Activated T-helper 1 cell treated with anti-CD3 and anti-CD28 coated beads, Interleukin-12 subunit alpha, Interleukin-12 subunit beta, Interleukin-2, Interleukin-4 antibody, amounts not matched to agents 30 ng/mL and 10 ng/mL and 1 ng/mL, durations not matched to agents 14 hours and 24 hours and 36 hours (primary cell): ENCODE measurements around the gene CACNA2D1. TPM values are rescaled to one million over a fixed set of nuclear protein-coding genes. Genes with fewer than 3 reads are reported as not detected.

Experiments
- DNase-seq: peaks from one replicate; pipeline ENCODE4 v3.0.0; 2021; ENCODE audit warnings: low spot score
- H3K27ac Mint-ChIP-seq: one replicate; pipeline ENCODE4 v1.8.0; 2021; ENCODE audit warnings: mild to moderate bottlenecking, mixed read lengths
- H3K27me3 Mint-ChIP-seq: one replicate; pipeline ENCODE4 v1.8.0; 2022; ENCODE audit warnings: mild to moderate bottlenecking, moderate library complexity, mixed read lengths; ENCODE audit not compliant: insufficient read depth
- H3K36me3 Mint-ChIP-seq: one replicate; pipeline ENCODE4 v1.8.0; 2021; ENCODE audit warnings: low read depth, mixed read lengths
- H3K4me1 Mint-ChIP-seq: one replicate; pipeline ENCODE4 v1.8.0; 2021; ENCODE audit warnings: low read depth, mixed read lengths
- H3K4me3 Mint-ChIP-seq: one replicate; pipeline ENCODE4 v1.8.0; 2021; ENCODE audit warnings: mild to moderate bottlenecking, moderate library complexity, mixed read lengths
- H3K9me3 Mint-ChIP-seq: one replicate; pipeline ENCODE4 v1.8.0; 2021; ENCODE audit warnings: mixed read lengths
- intact Hi-C: fragments of 100-400 bp; cut with micrococcal nuclease; formaldehyde crosslinking; loops from one replicate; pipeline ENCODE4 v1.15.1; 2024
- total RNA-seq: library from RNA; stranded (reverse); gene quantifications from 2 replicates; pipeline ENCODE4 v1.2.3, GENCODE V29; 2022

Gene CACNA2D1
- total RNA-seq, 1 donor from 2014 or later = not detected

DNA sequence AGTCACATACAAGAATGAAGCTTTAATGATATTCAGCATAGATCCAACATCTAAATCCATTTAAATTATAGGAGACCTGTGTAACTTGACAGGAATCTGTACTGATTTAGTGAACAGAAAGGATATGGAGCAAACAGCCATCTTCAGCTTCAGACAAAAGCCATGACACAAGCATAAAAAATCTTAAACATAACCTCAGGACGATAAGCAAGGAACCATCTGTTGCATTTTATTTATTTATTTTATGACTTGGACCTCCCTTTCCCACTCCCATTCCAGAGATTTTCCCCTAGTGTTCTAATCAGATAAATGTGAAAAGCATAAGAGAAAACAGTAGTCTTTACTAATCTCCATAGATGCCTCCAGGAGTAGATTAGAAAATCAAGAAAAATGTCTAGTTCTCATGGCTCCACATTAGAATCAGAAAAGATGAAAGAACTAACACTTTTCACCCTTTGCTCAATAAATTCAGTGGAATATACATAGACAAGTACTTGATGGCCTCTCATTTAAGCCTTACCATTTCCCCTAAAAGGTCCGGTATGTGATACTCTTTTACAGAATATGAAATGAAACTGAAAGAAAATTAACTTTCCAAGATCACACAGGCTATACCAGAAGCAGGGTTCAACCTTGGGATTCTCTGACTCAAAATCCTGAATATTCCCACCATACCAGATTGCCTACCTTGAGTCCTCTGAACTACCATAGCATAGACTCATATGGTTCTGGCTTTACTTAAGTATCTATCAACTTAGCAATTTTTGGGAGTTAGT lies 15.2 kb downstream of the CACNA2D1 start:
- H3K27me3 Mint-ChIP-seq = no peaks in the 10 kb centered on the region
- H3K36me3 Mint-ChIP-seq = no peaks in the 10 kb centered on the region
- no peaks in the 10 kb centered on the region for H3K9me3 Mint-ChIP-seq
- H3K4me3 Mint-ChIP-seq = no peak overlapping the region
- no peak for DNase-seq
- intact Hi-C loops = no loop called here
- no peak overlapping the region for H3K27ac Mint-ChIP-seq
- no peaks in the 10 kb centered on the region for H3K4me1 Mint-ChIP-seq

GRCh38 chr7:82423446-82423845 lies 20.1 kb downstream of the CACNA2D1 start:
- H3K4me1 Mint-ChIP-seq = no peaks in the 10 kb centered on the region
- H3K36me3 Mint-ChIP-seq = no peaks in the 10 kb centered on the region
- intact Hi-C loops = no loop called here
- no peak overlapping the region for H3K27ac Mint-ChIP-seq
- no peaks in the 10 kb centered on the region for H3K9me3 Mint-ChIP-seq
- DNase-seq = no peak
- no peaks in the 10 kb centered on the region for H3K27me3 Mint-ChIP-seq
- no peak overlapping the region for H3K4me3 Mint-ChIP-seq

GRCh38 chr7:82419200-82419599 lies 24.4 kb downstream of the CACNA2D1 start:
- H3K4me3 Mint-ChIP-seq = no peak overlapping the region
- intact Hi-C loops = no loop called here
- no peak for DNase-seq
- H3K36me3 Mint-ChIP-seq = no peaks in the 10 kb centered on the region
- H3K27ac Mint-ChIP-seq = no peak overlapping the region
- no peaks in the 10 kb centered on the region for H3K4me1 Mint-ChIP-seq
- no peaks in the 10 kb centered on the region for H3K27me3 Mint-ChIP-seq
- no peaks in the 10 kb centered on the region for H3K9me3 Mint-ChIP-seq

- no peaks in the 10 kb centered on the region for H3K36me3 Mint-ChIP-seq
- intact Hi-C loops = no loop called here
- no peak overlapping the region for H3K27ac Mint-ChIP-seq
- no peaks in the 10 kb centered on the region for H3K9me3 Mint-ChIP-seq
- H3K4me1 Mint-ChIP-seq = no peaks in the 10 kb centered on the region
- no peak for DNase-seq
- no peak overlapping the region for H3K4me3 Mint-ChIP-seq
- H3K27me3 Mint-ChIP-seq = no peaks in the 10 kb centered on the region
Measured at GRCh38 chr7:82417898-82418297, 25.7 kb downstream of the CACNA2D1 start.

- Mint-ChIP-seq H3K4me3 (no peak overlapping the region), H3K27ac (no peak overlapping the region), H3K4me1 (no peaks in the 10 kb centered on the region), H3K9me3 (no peaks in the 10 kb centered on the region), H3K36me3 (no peaks in the 10 kb centered on the region), H3K27me3 (no peaks in the 10 kb centered on the region)
- no peak for DNase-seq
- intact Hi-C loops = no loop called here
Measured at GRCh38 chr7:82416402-82416801, 27.2 kb downstream of the CACNA2D1 start.

DNA sequence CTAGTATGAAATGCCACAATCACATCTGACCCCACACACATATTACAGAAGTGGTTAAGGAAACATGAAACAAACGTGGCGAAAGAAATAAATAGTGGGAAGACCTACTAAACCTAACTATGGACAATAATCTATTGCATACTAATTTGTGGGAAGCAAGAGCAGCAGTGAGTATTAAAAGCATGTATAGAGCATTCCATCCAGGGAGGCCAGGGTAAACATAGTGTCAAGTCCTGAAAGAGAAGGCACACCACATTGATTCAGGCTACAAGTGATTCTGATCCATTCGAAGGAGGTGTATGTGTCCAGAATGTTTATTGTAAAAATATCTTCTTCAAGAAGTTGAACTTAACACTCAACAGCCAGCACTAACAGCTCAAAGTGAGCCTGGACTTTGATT lies 29.2 kb downstream of the CACNA2D1 start:
- no peaks in the 10 kb centered on the region for H3K4me1 Mint-ChIP-seq
- no peak overlapping the region for H3K4me3 Mint-ChIP-seq
- H3K27ac Mint-ChIP-seq = no peak overlapping the region
- DNase-seq = no peak
- H3K36me3 Mint-ChIP-seq = no peaks in the 10 kb centered on the region
- intact Hi-C loops = no loop called here
- no peaks in the 10 kb centered on the region for H3K9me3 Mint-ChIP-seq
- H3K27me3 Mint-ChIP-seq = no peaks in the 10 kb centered on the region

DNA sequence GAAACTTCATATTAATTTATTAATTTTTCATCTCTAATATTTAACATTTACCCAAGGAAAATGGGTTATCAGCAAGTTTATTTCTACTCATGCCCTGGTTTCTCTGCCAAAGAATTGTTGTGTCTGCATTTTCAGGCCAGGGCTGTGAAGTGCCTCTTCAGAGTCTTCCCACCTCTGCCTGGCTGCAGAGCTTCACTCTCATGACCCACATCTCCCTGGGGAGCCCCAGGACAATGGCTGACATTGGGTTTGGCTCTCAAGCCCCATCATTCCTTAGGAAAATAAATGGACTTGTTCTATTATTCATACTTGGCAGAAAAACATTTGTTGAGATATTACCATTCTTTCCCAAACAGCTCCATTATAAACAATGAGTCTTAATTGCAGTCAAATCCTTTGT lies 30.3 kb downstream of the CACNA2D1 start:
- H3K36me3 Mint-ChIP-seq = no peaks in the 10 kb centered on the region
- no peak for DNase-seq
- no peaks in the 10 kb centered on the region for H3K9me3 Mint-ChIP-seq
- no peaks in the 10 kb centered on the region for H3K27me3 Mint-ChIP-seq
- H3K4me1 Mint-ChIP-seq = no peaks in the 10 kb centered on the region
- H3K4me3 Mint-ChIP-seq = no peak overlapping the region
- intact Hi-C loops = no loop called here
- H3K27ac Mint-ChIP-seq = no peak overlapping the region

DNA sequence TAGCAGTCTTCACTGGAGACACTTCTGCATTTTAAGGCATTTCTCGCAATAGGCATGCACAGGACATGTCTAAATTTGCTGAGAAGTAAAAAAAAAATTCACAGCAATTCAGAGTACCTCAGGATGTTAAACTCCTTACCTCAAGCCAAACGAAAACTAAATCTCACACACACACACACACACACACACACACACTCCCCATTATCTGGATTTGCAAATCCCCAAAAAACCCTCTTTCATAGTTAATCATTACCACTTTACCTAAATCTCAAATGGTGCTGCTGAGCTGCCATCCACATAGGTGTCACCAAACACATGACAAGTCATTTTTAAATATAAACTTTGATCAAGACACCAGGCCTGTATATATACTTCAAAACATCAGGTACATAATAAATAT lies 31.8 kb downstream of the CACNA2D1 start:
- intact Hi-C loops = no loop called here
- Mint-ChIP-seq H3K4me1 (no peaks in the 10 kb centered on the region), H3K4me3 (no peak overlapping the region), H3K36me3 (no peaks in the 10 kb centered on the region), H3K9me3 (no peaks in the 10 kb centered on the region), H3K27me3 (no peaks in the 10 kb centered on the region), H3K27ac (no peak overlapping the region)
- no peak for DNase-seq

DNA sequence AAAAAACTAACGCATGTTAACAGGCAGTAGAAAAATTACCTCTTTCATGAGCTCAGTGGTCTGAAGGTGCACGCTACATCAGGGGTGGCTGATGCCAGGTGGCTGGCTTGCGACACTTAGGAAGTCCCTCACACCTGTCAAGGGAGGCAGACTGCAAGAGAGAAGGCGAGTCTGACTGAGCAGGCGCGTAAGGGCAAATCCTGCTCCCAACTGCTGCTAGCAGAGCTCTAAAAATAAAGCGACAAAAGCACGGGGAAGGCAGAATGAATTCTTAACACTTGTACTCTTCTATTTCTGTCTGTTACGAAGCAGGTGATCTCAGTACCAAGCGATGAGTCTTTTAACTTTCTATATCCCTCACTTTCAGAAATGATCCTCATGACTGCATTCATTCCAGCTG lies 33.1 kb downstream of the CACNA2D1 start:
- Mint-ChIP-seq H3K4me3 (no peak overlapping the region), H3K36me3 (no peaks in the 10 kb centered on the region), H3K4me1 (no peaks in the 10 kb centered on the region), H3K27me3 (no peaks in the 10 kb centered on the region), H3K27ac (no peak overlapping the region), H3K9me3 (peaks cover 2% of the 10 kb centered on the region)
- no peak for DNase-seq
- intact Hi-C loops = no loop called here

- H3K4me3 Mint-ChIP-seq = no peak overlapping the region
- no peak for DNase-seq
- no peaks in the 10 kb centered on the region for H3K4me1 Mint-ChIP-seq
- no peaks in the 10 kb centered on the region for H3K27me3 Mint-ChIP-seq
- H3K9me3 Mint-ChIP-seq = peaks cover 5% of the 10 kb centered on the region
- no peak overlapping the region for H3K27ac Mint-ChIP-seq
- intact Hi-C loops = no loop called here
- no peaks in the 10 kb centered on the region for H3K36me3 Mint-ChIP-seq
Measured at GRCh38 chr7:82406937-82407336, 36.6 kb downstream of the CACNA2D1 start.

DNA sequence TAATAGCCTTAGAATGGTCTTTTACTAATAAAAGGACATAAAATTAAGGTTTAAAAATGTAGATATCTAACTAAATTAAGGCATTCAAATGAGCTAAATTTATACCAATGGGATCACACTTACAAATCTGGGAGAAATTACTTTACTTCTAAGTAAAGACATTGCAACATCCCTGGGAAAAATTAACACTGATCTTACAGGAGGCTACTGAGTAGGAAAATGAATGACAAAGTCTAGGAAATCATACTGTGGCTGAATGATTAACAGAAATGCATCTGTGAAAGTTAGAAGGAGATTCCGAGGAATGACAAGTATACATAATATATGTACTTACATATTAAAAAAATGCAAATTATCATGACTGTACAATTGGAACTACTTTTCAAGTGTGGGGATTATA lies 38.3 kb downstream of the CACNA2D1 start:
- Mint-ChIP-seq H3K4me1 (no peaks in the 10 kb centered on the region), H3K36me3 (no peaks in the 10 kb centered on the region), H3K9me3 (peaks cover 5% of the 10 kb centered on the region), H3K4me3 (no peak overlapping the region), H3K27me3 (no peaks in the 10 kb centered on the region), H3K27ac (no peak overlapping the region)
- DNase-seq = no peak
- intact Hi-C loops = no loop called here

DNA sequence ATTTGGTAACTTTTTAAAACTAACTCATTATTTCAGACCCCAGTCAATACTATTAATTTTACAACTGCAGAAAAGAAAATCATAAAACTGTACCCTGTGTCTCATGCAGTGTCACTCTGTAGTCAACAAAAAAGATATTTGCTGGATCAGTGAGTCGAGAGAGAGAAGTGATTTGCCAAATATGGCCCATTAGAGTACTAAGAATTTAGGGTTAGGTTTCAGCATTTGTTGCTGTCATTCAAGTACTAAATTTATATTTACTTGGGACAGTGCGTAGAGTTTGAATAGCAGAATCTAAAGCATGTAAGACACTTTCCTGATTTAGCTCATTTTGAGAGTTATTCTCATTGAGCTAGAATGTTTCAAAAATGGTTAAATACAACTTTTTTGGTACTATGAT lies 38.9 kb downstream of the CACNA2D1 start:
- intact Hi-C loops = no loop called here
- H3K27me3 Mint-ChIP-seq = no peaks in the 10 kb centered on the region
- no peak overlapping the region for H3K27ac Mint-ChIP-seq
- no peaks in the 10 kb centered on the region for H3K4me1 Mint-ChIP-seq
- H3K4me3 Mint-ChIP-seq = no peak overlapping the region
- no peaks in the 10 kb centered on the region for H3K36me3 Mint-ChIP-seq
- no peak for DNase-seq
- peaks cover 5% of the 10 kb centered on the region for H3K9me3 Mint-ChIP-seq

DNA sequence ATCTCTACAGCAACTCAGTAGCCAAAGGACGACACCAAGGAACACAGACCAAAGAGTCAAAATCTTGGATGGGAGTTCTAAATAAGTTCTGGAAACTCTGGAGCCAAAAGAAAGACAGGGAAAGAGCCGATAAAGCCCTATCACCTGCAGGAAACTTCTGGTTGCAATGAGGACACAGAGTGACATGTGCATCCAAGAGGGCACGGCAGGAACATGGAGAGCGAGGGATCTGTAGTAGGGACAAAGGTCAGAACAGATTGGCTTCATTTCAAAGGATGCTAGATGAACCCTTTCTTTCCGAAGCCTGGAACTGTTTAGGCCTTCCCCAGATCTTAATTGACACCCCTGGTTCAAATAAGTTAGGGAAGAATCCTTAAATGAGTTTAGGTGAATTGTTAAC lies 39.5 kb downstream of the CACNA2D1 start:
- Mint-ChIP-seq H3K36me3 (no peaks in the 10 kb centered on the region), H3K4me1 (no peaks in the 10 kb centered on the region), H3K4me3 (no peak overlapping the region), H3K9me3 (peaks cover 5% of the 10 kb centered on the region), H3K27ac (no peak overlapping the region), H3K27me3 (no peaks in the 10 kb centered on the region)
- intact Hi-C loops = no loop called here
- DNase-seq = no peak
